MV-4-11 (cell line): ENCODE measurements around the gene SAT2.

Source experiments
- DNase-seq: peaks from one replicate; lab custom pipeline; 2025; lab: John Stamatoyannopoulos, UW

Gene SAT2

DNA sequence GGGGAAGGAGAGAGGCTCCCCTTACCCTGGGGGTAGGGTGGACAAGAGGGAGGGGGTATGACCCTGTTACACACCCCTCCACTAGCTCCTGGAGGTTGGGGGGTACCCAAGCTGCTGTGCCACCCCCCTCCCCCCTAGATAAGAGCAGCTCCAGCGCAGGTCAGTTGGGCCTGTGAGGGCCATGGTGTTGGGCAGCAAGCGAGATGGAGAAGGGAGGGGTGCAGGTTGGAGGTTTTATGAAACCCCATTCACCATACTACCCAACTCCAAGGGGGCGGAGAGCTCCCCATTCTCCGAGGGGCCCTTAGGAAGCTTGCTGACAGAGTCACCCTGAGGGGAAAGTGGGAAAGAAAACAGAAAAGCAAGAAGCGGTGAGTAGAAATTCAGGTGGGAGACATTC, 36.0 kb downstream of the SAT2 start:
- DNase-seq, result no peak

DNA sequence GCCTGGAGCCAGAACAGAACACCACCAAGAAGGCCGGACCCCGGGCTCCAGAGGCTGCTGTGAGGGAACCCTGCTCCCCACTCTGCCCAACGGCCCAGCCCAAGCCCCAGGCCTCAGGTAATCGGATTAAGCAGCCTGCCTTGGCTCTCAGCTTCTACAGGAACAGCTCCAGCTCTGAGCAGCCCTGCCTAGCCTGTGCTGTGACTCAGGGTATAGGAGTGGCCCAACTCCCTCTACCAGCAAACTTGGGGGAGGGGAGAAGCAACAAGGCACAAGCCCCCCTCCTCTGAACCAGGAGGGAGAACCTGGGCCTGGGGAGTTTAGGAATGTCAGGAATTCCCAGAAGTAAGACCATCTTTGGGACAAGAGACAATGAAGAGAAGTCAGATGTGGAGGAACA, 36.9 kb downstream of the SAT2 start:
- no peak for DNase-seq

- no peak for DNase-seq
Measured at GRCh38 chr17:7589891-7590691, 37.5 kb downstream of the SAT2 start, which contains the start of gene SOX15. Gene SOX15 (minus strand): TSS chr17:7590094. CDS start chr17:7589676, 418 bp downstream.

- DNase-seq, result peak; percentile 74
Measured at GRCh38 chr17:7589204-7589868, 38.3 kb downstream of the SAT2 start.

DNA sequence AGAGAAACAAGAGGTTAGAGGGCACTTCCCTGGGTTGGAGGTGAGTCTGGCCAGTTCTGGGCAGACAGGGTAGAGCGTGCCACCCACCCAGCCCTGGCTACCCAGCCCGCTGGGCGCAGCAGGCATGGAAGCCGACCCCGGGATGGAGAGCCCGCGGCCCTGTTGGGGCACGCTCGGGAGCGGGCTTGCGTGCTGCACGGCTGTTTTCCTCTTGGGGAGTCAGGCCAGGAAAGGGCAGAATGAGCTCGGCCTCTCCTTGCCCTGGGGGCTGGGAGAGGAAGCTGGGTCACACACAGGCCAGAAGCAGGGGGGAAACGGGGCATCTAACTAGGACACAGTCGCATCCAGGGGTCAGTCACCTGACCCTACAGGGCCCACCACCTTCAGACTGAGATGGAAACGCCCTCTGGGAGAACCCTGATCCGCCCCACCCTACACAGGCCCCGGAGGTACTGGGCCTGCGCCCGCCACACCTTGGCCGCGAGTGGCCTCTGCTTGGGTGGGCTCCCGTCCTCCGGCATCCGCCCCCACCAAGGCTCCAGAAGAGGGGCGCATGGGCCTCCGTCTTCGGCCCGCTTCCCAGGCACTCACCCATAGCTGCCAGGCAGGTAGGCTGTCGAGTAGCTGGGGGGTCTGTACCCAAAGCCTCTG, 38.9 kb downstream of the SAT2 start:
- no peak for DNase-seq

GRCh38 chr17:7587420-7588151, 40.0 kb downstream of the SAT2 start:
- DNase-seq, result peak; percentile 81

DNA sequence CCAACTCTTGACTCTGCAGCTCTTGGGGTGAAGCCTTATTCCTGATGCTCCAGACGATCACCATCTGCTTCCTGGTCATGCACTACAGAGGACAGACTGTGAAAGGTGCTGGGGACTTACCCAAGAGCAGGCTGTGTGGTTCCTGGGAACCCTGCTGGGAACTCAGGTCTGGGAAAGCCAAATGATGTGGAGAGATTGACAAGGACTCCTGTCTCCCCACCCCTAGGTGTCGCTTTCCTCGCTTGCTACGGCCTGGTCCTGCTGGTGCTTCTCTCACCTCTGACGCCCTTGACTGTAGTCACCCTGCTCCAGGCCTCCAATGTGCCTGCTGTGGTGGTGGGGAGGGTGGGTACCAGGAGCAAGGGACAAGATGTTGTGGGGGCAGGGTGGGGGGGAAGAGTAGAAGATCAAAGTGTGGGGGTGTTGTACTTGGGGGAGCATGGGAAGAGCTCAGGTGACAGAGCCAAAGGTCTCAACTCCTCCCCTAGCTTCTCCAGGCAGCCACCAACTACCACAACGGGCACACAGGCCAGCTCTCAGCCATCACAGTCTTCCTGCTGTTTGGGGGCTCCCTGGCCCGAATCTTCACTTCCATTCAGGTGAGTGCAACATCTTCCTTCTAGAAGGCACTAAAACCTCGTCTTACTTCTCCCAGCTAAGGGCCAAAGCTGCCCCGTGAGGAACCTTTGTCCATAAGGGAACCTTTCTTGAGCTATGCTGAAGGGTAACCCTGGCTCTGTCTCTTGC, 40.8 kb downstream of the SAT2 start:
- no peak for DNase-seq

DNA sequence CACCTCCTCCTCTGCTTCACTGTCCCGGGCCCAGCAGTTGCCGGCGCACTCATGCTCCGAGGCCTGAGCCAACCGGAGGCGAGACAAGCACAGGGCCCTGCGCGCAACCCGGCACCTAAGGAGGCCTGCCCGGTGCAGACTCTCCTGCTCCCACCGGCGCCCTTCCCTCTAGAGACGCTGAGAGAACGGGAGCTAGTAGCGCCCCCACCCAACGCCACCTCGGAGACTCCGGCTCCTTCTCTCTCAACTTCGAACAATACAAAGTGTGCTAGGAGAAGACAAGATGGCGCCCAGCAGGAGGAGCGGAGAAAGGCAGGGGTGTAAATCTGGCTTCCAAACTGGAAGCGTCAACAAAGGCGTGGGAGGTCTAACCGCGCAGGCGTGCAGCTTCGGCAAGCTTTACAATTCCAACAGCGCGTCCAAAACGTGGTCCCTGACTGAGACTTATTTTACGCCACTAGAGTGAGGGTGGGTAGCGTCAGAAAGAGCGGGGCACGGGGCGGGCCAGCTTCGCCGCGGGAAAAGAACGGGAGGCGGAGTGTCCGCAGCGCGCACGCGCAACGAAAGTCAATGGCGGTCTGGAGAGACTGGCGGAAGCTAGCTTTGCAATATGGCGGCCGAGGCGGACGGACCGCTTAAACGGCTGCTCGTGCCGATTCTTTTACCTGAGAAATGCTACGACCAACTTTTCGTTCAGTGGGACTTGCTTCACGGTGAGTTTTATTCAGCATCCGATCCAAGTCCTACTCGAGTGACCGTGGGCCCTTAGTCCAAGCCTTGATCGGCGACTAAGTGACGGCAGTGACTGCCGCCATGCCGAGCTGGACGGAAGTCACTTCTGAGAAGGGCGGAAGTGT, 44.1 kb downstream of the SAT2 start, which contains the start of gene MPDU1:
TSS of gene MPDU1 (plus strand) at position 600 of the 857 bp plus-strand sequence. CDS start at position 611, 11 bp downstream.
- DNase-seq, result peak; percentile 97

DNA sequence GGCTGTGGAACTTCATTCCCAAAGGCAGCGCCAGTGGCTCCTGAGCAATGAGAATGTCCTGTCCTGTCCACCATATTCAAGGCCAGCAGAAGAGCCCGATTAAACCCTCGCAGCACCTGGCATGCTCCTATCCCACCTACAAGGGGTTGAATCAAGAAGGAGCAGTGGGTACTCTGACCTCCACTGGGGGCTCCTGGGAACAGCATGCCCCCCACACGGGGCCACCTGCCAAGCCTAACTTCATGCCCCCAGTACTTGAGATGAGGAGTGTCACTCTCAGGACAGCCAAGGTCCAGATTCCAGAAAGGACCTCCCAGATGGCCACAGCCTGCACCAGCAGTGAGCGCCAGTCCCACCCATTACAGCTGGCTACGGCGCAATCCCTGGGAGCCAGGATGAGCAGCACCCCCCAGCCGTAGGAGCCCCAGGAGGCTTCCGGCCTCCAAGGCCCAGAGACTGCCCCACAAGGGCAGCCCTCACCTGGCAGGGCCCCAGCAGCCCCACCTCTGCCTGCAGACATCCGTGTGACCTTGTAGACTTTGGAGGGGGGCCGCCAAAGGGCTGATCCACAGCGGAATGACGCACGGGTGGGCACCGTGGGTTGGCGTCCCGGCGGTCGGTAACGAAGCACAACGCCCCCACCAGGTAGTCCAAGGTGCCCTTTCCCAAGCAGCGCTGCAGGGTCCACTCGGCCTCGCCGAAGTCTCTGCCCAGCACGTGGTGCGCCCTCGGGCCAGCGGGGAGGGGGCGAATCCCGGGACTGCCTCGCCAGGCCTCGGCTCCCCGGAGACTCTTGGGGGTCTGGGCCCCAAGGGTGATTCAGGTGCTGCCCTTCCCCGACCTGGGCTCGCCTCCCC, 45.0 kb downstream of the SAT2 start:
- no peak for DNase-seq

DNA sequence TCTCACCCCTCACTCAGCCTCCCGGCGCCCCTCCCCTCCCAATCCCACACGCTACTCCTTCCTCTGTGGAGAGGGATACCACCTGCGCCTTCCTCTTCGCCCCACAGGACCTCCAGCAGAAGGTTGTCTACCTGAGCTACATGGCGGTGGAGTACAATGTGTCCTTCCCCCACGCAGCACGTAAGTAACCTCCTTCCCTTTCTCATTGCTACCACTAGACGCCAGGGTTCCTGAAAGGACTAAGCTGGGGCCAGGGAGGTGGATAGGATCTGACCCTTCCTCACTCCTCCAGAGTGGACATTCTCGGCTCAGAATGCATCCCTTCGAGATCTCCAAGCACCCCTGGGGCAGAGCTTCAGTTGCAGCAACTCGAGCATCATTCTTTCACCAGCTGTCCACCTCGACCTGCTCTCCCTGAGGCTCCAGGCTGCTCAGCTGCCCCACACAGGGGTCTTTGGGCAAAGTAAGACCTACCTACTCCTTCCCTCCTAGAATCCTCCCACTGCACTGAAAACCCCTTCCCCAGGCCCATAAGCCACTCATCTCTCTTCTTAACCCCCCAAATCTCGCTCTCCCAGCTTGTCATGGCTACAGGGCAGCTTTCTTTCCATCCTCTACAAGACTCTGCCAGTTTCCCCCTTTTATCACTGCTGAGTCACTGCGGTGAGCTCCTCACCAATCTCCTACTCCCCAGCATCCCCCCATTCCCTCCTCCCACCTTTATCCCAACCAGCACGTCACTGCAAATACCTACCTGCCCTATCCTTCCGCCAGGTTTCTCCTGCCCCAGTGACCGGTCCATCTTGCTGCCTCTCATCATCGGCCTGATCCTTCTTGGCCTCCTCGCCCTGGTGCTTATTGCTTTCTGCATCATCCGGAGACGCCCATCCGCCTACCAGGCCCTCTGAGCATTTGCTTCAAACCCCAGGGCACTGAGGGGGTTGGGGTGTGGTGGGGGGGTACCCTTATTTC, 46.7 kb downstream of the SAT2 start:
- no peak for DNase-seq

GRCh38 chr17:7579834-7580603, 47.6 kb downstream of the SAT2 start:
- peak; percentile 85 for DNase-seq

DNA sequence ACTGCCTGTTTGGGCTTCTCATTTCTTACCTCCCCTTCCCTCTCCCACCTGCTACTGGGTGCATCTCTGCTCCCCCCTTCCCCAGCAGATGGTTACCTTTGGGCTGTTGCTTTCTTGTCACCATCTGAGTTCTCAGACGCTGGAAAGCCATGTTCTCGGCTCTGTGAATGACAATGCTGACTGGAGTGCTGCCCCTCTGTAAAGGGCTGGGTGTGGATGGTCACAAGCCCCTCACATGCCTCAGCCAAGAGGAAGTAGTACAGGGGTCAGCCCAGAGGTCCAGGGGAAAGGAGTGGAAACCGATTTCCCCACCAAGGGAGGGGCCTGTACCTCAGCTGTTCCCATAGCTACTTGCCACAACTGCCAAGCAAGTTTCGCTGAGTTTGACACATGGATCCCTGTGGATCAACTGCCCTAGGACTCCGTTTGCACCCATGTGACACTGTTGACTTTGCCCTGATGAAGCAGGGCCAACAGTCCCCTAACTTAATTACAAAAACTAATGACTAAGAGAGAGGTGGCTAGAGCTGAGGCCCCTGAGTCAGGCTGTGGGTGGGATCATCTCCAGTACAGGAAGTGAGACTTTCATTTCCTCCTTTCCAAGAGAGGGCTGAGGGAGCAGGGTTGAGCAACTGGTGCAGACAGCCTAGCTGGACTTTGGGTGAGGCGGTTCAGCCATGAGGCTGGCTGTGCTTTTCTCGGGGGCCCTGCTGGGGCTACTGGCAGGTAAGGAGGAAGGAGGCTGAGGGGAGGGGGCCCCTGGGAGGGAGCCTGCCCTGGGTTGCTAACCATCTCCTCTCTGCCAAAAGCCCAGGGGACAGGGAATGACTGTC, 48.4 kb downstream of the SAT2 start, which contains the start of gene CD68:
TSS of gene CD68 (plus strand) at position 638 of the 833 bp plus-strand sequence. CDS start at position 678, 40 bp downstream.
- peak; percentile 100 for DNase-seq

GRCh38 chr17:7577327-7578199, 50.1 kb downstream of the SAT2 start:
- DNase-seq, result no peak

- no peak for DNase-seq
Measured at GRCh38 chr17:7576432-7576937, 51.1 kb downstream of the SAT2 start.
